HL-60 (cell line): ENCODE results near the gene SMAD5.

Experiments used
- DNase-seq, 2 experiments: peaks; one replicate each; pipeline ENCODE4 v3.0.0-alpha.2; 2010 to 2020; ENCODE audit warnings: low read depth in 1 of 2, low spot score in 1 of 2
- H3K27ac ChIP-seq: fragments of 250-450 bp; sonication (Bioruptor Pico); replicated peaks from 2 replicates; pipeline ENCODE4 v1.5.1; 2020; ENCODE audit warnings: mild to moderate bottlenecking, moderate library complexity
- H3K27me3 ChIP-seq: fragments of 250-450 bp; sonication (Bioruptor Pico); 2 replicates; pipeline ENCODE4 v1.5.1; 2021; ENCODE audit warnings: mild to moderate bottlenecking, moderate library complexity; ENCODE audit not compliant: insufficient read depth, poor library complexity, severe bottlenecking
- H3K4me3 ChIP-seq: replicated peaks from 2 replicates; pipeline ENCODE4 v1.5.1; 2011; ENCODE audit warnings: mild to moderate bottlenecking, control low read depth, low read length; ENCODE audit not compliant: insufficient read depth
- CTCF ChIP-seq: IDR thresholded peaks from one replicate; pipeline ENCODE4 v1.5.1; 2011; ENCODE audit warnings: low read length, control low read depth, inconsistent platforms; ENCODE audit not compliant: insufficient read depth
- GABPA ChIP-seq: IDR thresholded peaks from 2 replicates; pipeline ENCODE4 v1.6.1; 2012; ENCODE audit warnings: low read depth
- POLR2AphosphoS5 ChIP-seq: IDR thresholded peaks from 2 replicates; pipeline ENCODE4 v1.6.1; 2012; ENCODE audit warnings: low read depth
- REST ChIP-seq: IDR thresholded peaks from 2 replicates; pipeline ENCODE4 v1.6.1; 2012; ENCODE audit warnings: low read depth; ENCODE audit not compliant: insufficient replicate concordance
- SPI1 ChIP-seq: IDR thresholded peaks from 2 replicates; pipeline ENCODE4 v1.6.1; 2012; ENCODE audit warnings: low read depth, mild to moderate bottlenecking, borderline replicate concordance
- long read RNA-seq: library from polyadenylated mRNA; unstranded; transcript quantifications from one replicate; pipeline ENCODE4 v2.0.0, GENCODE V29; 2020

The SMAD5 gene
- long read RNA-seq, full-length matches to known transcripts: 10 of 16 reads
- long read RNA-seq, partial matches to known transcripts: 3 of 16 reads
- long read RNA-seq, other reads (novel, unspliced or antisense): 3 of 16 reads

- DNase-seq: peak; percentile 52 to 81
- peak within 1 kb of the TSS; percentile 59 for H3K4me3 ChIP-seq
- no peaks in the 10 kb centered on the region for H3K27me3 ChIP-seq
- H3K27ac ChIP-seq: peak within 1 kb of the TSS; percentile 55
- TF ChIP-seq SPI1 (no peak), GABPA (no peak), POLR2AphosphoS5 (no peak), CTCF (no peak), REST (no peak)
Observed at GRCh38 chr5:136132557-136133221, at the start of gene SMAD5. Gene SMAD5, plus strand, starts transcription at chr5:136132845. Its CDS starts 20,916 bp downstream, at chr5:136153761.

- no peaks in the 10 kb centered on the region for H3K27me3 ChIP-seq
- TF ChIP-seq GABPA (no peak), REST (no peak), CTCF (no peak), SPI1 (no peak), POLR2AphosphoS5 (no peak)
- no peak for DNase-seq
- no peak overlapping the region for H3K4me3 ChIP-seq
- H3K27ac ChIP-seq: no peak overlapping the region
Observed at GRCh38 chr5:136084698-136085097, 47.9 kb upstream of the SMAD5 start.

GRCh38 chr5:136086783-136087566 is 45.7 kb upstream of the SMAD5 start:
- H3K27ac ChIP-seq: no peak overlapping the region
- H3K4me3 ChIP-seq: no peak overlapping the region
- DNase-seq: no peak
- H3K27me3 ChIP-seq: no peaks in the 10 kb centered on the region
- TF ChIP-seq SPI1: no peak
- TF ChIP-seq CTCF: no peak
- no peak for TF ChIP-seq REST
- TF ChIP-seq POLR2AphosphoS5: no peak
- no peak for TF ChIP-seq GABPA
